ENCODE results near the gene TST.

- TF ChIP-seq POLR2A (IDR thresholded peaks at IDR 0.05) (no peak), CTCF (IDR thresholded peaks at IDR 0.05) (no peak)
Measured at GRCh38 chr22:37065961-37066360, 46.7 kb upstream of the TST start.

Measured in esophagus squamous epithelium (tissue), 4 donors.